Measurements from ENCODE around the gene ZNF765. TPM values are rescaled to one million over a fixed set of nuclear protein-coding genes. Genes with fewer than 3 reads are reported as not detected.
"Not testable (repeated sequence)": the region's sequence is repeated elsewhere in the genome, so short reads cannot be mapped to it uniquely, and the experiment has no call there.

The ZNF765 gene
- polyA plus RNA-seq, 3 donors = 9.5 to 17.3 (median 12.6) TPM

DNA sequence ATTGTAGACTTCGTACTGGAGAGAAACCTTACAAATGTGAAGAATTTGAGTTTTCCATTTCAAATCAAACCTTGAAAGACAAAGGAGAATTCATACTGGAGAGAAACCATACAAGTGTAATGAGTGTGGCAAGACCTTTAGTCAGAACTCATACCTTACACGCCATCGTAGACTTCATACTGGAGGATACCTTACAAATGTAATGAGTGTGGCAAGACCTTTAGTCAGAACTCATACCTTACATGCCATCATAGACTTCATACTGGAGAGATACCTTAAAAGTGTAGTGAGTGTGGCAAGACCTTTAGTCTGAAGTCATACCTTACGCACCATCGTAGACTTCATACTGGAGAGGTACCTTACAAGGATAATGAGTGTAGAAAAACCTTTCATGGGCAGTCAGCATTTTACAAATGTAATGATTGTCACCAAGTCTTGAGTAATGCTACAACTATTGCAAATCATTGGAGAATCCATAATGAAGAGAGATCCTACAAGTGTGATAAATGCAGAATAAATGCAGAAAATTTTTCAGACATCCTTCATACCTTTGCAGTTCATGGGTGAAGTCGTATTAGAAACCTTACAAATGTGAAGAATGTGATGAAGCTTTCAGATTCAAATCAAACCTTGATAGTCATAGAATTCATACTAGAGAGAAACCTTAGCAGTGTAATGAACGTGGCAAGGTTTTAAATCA lies 14.7 kb downstream of the ZNF765 start:
- no peak for DNase-seq

GRCh38 chr19:53420520-53421315 lies 25.8 kb downstream of the ZNF765 start:
- peak; percentile 42 for DNase-seq

- DNase-seq = no peak
Measured at GRCh38 chr19:53422551-53422950, 27.6 kb downstream of the ZNF765 start.

- not testable (repeated sequence) for DNase-seq
Measured at GRCh38 chr19:53423074-53423473, 28.1 kb downstream of the ZNF765 start.

DNA sequence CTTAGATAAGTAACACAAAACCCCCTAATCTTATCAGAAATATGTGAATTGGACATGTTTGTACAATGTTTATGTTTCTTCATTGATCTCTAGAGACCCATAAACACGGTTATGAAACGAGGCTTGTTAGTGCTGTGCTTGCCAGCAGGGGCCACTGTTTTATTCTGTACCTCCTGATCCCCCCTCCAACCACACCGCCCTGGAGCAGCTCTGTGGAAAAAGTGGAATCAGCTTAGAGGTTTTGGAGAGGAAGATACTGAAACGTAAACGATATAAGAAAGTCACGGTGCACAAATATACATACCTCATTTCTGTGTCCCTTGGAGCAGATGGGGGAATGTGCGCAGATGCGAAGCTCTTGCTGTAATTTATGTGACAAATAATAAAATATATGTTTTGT lies 28.7 kb downstream of the ZNF765 start:
- DNase-seq = not testable (repeated sequence)

DNA sequence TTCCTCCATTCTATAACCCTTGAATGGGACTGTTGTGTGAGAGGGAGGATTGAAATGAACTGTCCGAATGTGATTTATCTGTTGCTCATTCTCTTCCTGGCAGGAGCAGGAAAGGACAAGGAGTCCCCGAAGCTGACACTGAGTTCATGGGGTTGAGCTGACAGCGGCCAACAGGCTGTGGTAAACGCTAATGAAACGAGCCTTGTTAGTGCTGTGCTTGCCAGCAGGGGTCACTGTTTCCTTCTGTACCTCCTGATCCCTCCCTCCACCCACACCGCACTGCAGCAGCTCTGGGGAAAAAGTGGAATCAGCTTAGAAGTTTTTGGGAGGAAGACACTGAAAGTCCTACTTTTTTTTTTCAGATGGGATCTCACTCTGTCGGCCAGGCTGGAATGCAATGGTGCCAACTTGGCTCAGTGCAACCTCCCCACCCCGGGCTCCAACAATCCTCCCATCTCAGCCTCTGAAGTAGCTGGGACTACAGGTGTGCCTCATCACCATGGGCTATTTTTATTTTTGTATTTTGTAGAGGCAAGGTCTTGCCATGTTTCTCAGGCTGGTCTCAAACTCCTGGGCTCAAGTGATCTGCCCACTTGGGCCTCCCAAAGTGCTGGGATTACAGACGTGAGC lies 30.1 kb downstream of the ZNF765 start:
- DNase-seq = peak; percentile 78

DNA sequence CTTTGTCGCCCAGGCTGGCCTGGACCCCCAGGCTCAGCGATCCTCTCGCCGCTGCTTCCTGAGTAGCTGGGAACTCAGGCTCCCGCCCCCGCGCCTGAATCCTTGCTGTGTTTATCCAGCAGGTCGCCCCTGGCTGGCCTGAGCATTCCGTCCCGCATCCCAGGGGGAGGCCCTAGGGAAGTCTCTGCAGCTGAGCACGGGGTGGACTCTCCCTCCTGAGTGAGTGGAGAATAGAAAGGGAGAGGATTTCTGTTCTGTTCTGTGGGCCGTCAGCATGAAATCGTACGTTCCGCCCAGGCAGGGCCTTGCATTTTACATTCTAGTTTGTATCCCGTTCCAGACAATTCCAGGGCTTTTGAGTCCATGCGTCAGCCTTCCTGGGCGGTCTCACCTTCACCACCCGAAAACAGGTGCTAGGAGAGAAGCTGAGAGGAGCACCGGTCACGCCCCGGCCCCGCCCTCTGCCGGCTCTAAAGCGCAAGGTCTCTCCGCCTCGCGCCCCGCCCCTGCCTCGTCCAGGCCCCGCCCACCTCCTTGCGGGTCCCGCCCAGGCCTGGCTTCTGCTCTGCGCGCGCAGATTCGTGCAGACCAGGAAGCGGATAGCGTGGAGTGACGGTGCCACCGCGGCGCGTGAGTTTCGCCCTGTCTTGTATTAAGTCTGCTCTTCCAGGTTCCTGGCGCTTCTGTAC lies 36.6 kb downstream of the ZNF765 start, which contains the start of gene ZNF761:
ZNF761 (plus strand) TSS at position 586 of the 689 bp plus-strand sequence. CDS start 15,285 bp downstream, outside the sequence.
- DNase-seq = peak; percentile 95

DNA sequence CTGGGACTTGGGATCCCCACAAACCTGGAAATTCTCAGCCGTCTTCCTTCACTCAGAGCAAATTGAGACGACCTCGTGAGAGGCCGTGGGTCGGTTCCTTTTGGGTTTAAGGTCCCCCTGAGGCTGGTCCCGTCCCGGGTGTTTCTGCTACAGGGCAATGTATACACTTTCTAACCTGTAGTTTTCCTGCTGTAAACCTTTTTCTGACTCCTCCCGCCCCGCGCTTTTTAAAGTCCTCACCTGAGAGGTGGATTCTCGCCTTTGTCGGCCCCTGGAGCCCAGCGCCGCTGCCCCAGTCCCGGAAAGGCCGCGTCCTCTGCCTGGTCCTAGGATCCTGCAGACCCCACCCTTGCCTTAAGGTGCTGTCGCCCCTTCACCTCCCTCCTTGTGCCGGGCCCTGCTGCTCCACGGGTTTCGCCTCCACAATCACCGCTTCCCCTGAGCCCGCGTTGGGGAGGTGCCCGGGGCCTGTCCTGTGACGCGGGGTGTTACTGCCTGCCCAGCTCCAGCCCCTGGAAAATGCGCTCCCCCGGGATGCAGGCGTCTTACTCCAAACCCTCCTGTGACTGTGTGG lies 37.2 kb downstream of the ZNF765 start:
- DNase-seq = peak; percentile 21

DNA sequence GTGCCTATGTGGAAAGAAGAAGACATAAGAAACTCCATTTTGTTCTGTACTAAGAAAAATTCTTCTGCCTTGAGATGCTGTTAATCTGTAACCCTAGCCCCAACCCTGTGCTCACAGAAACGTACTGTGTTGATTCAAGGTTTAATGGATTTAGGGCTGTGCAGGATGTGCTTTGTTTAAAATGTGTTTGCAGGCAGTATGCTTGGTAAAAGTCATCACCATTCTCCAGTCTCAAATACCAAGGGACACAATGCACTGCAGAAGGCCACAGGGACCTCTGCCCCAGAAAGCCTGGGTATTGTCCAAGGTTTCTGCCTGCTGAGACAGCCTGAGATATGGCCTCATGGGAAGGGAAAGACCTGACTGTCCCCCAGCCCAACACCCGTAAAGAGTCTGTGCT lies 48.9 kb downstream of the ZNF765 start:
- DNase-seq = not testable (repeated sequence)

- DNase-seq = not testable (repeated sequence)
Measured at GRCh38 chr19:53447196-53447595, 52.2 kb downstream of the ZNF765 start.

DNA sequence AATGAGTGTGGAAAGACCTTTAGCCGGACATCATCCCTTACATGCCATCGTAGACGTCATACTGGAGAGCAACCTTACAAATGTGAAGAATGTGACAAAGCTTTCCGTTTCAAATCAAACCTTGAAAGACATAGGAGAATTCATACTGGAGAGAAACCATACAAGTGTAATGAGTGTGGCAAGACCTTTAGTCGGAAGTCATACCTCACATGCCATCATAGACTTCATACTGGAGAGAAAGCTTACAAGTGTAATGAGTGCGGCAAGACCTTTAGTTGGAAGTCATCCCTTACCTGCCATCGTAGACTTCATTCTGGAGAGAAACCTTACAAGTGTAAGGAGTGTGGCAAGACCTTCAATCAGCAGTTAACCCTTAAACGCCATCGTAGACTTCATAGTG lies 60.9 kb downstream of the ZNF765 start:
- no peak for DNase-seq

DNA sequence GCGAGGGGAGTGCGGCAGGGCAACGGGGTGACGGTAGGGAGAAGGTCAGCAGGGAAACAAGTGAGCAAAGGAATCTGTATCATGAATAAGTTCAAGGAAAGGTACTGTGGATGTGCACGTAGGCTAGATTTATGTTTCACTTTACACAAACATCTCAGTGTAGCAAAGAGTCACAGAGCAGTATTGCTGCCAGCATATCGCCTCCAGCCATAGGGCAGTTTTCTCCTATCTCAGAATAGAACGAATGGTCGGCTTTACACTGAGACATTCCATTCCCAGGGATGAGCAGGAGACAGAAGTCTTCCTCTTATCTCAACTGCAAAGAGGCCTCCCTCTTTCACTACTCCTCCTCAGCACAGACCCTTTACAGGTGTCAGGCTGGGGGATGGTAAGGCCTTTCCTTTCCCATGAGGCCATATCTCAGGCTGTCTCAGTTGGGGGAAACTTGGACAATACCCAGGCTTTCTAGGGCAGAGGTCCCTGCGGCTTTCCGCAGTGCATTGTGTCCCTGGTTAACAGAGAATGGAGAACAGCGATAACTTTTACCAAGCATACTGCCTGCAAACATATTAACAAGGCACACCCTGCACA lies 65.3 kb downstream of the ZNF765 start:
- not testable (repeated sequence) for DNase-seq

DNA sequence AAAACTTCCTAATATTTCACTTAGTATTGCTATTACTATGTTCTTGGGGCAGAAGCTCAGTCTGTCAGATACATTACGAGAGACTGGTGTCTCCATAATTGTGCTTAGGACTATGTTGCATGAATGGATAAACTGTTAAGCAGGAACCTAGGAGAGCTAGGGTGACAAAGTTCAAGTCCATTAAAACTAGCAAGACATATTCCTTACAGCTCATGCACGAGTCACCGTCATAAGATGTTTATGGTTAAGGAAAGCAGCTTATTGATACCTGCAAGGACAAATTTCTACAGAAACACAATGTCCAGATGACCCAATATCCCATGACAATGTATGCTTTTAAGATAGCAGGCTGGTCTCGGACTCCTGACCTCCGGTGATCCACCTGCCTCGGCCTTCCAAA lies 66.9 kb downstream of the ZNF765 start:
- no peak for DNase-seq

- no peak for DNase-seq
Measured at GRCh38 chr19:53462861-53463260, 67.9 kb downstream of the ZNF765 start.

DNA sequence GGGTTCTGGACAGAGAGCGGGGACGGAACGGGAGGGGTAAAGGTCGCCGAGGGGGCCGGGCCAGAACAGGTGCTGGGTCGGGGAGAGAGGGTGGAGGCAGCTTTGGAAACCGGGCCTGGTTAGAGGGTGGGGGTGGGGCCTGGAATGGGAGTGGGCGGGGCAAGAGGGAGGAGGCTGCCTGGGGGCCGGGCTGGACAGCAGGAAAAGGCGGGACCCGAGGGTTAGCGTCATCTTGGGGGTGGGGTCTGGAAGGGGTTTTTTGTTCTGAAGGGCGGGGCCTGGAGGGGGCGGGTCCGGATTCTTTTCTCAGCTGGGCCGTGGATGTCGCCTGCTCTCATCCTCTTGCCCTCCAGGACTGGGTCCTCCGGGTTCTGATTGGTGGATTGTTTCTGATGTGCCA lies 68.3 kb downstream of the ZNF765 start:
- DNase-seq = peak; percentile 41

GRCh38 chr19:53466726-53467484 lies 72.0 kb downstream of the ZNF765 start:
- DNase-seq = peak; percentile 20

DNA sequence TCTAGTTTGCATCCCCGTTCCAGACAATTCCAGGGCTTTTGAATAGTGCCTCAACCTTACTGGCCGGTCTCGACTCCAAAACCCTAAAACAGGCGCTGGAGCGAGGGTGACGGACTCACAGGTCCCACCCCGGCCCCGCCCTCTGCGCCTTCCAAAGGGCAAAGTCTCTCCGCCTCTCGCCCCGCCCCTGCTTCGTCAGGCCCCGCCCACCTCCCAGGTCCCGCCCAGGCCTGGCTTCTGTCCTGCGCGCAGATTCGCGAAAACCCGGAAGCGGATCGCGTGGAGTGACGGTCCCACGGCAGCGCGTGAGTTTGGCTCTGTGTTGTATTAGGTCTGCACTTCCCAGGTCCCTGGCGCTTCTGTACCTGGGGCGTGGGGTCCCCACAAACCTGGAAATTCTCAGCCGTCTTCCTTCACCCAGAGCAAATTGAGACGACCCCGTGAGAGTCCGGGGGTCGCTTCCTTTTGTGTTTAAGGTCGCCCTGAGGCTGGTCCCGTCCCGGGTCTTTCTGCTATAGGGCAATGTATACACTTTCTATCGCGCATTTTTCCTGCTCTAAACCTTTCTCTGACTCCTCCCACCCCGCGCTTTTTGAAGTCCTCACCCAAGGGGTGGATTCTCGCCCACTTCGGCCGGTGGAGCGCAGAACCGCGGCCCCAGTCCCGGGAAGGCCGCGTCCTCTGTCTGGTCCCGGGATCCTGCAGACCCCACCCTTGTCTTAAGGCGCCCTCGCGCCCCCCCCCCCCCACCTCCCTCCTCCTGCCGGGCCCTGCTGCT lies 72.7 kb downstream of the ZNF765 start, which contains the start of gene ZNF813:
ZNF813 (plus strand) TSS at position 249 of the 778 bp plus-strand sequence. CDS start 16,090 bp downstream, outside the sequence.
- DNase-seq = peak; percentile 95

DNA sequence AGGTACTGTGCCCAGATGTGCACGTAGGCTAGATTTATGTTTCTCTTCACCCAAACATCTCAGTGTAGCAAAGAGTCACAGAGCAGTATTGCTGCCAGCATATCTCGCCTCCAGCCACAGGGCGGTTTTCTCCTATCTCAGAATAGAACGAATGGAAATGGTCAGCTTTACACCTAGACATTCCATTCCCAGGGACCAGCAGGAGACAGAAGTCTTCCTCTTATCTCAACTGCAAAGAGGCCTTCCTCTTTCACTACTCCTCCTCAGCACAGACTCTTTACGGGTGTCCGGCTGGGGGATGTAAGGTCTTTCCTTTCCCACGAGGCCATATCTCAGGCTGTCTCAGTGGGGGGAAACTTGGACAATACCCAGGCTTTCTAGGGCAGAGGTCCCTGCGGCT lies 73.7 kb downstream of the ZNF765 start:
- not testable (repeated sequence) for DNase-seq

DNA sequence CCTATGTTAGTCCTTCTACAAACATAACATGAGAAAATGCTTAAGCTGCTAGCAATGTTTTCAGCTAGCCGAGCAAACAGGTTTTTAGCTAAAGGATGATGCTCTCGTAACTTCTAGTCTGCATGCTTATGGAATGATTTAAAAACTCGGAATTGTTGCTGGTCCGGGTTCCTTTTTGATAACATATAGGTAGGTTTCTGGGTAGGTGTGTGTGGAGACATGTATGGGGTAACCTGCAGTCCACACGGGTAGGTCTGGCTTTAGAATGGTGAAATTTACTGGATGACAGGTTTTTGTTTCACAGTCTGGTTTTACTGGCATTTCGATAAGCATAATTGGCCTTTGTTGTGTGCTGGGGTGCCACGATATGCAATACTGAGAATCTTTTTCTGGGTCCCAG lies 77.0 kb downstream of the ZNF765 start:
- DNase-seq = no peak
